Endometrium (tissue), 2 donors: Measurements from ENCODE around the gene RPA3.
A peak's percentile ranks its signal among the peaks of the same experiment; 100 is the strongest.

Experiments
- FAIRE-seq: peaks from 2 replicates; lab custom pipeline; 2012; peaks lifted over from hg19 to GRCh38; lab: Jason Lieb, UNC
- donor health status: control.
- donor health status: control.

Gene RPA3

GRCh38 chr7:7718492-7718891, at the start of gene RPA3:
TSS of gene RPA3 (minus strand) at chr7:7718607. CDS start at chr7:7640418, 78,189 bp downstream.
- FAIRE-seq: no peak

GRCh38 chr7:7766671-7767070, 48.3 kb upstream of the RPA3 start:
- FAIRE-seq: peak; percentile 37

DNA sequence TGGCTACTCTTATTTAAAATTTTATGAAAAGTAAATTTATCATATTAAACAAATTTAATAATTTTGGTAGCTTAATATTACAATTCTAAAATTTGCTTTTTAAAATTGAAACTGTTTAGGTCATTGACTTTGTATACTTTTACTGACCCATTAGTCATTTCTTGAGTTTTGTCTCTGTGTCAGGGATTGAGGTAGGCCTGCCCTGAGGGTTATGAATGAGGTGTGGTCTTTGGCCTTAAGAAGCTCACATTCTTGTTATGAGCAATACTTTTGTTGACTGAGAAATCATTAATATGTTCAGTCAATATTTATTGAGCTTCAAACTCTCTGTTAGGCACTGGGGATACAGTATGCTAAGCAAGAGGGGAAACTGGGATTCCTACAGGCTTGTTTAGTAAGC, 47.0 kb upstream of the RPA3 start:
- no peak for FAIRE-seq

GRCh38 chr7:7764520-7765396, 46.4 kb upstream of the RPA3 start:
- no peak for FAIRE-seq

DNA sequence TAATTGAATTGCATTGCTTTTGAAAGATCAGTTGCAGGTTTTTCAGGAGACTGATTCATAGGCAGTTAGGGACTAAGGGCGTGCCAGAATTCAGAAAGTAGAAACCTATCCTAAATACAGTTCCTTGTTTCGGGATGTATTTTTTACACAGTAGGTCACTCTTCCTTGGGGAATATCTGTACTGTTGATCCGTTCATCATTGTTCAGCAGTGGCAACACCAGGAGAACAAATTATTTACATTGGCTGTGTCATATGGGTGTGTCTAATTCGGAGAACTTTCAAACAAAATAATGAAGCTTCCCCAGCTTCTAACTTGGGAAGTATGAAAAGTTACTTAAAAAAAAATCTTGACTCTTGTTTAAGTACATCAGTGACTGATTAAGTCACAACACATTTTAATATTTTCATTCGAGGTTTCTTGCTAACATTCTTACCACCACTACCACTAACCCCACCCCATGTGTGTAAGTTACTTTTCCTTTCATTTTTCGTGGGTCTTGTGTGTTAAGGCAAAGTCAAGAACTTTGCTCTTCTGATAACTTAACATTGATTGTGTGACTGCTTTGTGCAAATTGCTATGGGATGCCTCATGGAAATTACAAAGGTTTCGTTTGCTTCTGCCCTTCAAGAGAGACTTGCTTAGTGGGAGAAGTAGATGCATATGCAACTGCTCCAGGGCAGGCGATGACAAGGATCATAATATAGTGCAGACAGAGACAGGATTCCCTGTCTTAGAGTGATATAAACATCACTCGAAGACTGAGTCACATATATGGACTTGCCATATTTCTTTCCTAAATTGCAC, 43.8 kb upstream of the RPA3 start:
- peak; percentile 12 for FAIRE-seq

- FAIRE-seq: peak; percentile 63
Measured at GRCh38 chr7:7761340-7761973, 43.0 kb upstream of the RPA3 start.

- FAIRE-seq: no peak
Measured at GRCh38 chr7:7757576-7757975, 39.2 kb upstream of the RPA3 start.

GRCh38 chr7:7756577-7756976, 38.2 kb upstream of the RPA3 start:
- no peak for FAIRE-seq

GRCh38 chr7:7751243-7752092, 33.1 kb upstream of the RPA3 start:
- FAIRE-seq: no peak

- no peak for FAIRE-seq
Measured at GRCh38 chr7:7750571-7751242, 32.3 kb upstream of the RPA3 start.

DNA sequence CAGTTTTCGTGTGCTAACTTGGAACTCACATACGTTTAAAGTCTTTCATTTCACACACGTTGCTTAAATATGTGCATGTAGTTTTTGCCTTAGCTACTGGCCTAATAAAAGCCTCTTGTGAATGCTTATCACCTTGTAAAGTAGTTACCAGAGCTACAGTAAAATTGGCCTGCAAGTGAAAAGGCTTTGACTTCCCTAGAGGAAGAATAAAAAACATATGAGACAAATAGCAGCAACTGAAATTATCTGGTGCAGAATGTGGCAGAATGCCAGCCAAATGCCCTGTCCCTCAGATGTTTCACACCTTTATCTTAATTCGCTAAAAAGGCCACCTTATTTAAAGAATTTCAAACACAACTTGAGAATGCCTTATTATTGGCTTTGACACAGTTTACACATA, 28.1 kb upstream of the RPA3 start:
- no peak for FAIRE-seq

GRCh38 chr7:7745966-7746365, 27.6 kb upstream of the RPA3 start:
- FAIRE-seq: no peak

- no peak for FAIRE-seq
Measured at GRCh38 chr7:7745258-7745657, 26.9 kb upstream of the RPA3 start.

DNA sequence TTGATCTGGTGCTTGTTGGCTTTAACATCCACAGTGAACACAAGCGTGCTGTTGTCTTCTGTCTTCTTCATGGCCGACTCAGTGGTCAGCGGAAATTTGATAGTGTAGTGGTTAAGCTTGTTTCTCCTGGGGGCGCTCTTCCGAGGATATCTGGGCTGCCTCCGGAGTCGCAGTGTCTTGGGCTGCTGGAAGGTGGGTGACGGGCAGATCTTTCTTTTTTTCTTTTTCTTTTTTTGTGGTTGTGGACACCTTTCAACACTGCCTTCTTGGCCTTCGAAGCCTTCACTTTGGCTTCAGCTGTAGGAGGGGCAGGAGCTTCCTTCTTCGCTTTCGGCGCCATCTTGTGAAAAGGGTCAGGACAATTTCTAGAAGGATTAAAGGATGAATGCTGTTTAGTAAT, 23.8 kb upstream of the RPA3 start:
- no peak for FAIRE-seq

- FAIRE-seq: no peak
Measured at GRCh38 chr7:7740037-7740355, 21.6 kb upstream of the RPA3 start.

DNA sequence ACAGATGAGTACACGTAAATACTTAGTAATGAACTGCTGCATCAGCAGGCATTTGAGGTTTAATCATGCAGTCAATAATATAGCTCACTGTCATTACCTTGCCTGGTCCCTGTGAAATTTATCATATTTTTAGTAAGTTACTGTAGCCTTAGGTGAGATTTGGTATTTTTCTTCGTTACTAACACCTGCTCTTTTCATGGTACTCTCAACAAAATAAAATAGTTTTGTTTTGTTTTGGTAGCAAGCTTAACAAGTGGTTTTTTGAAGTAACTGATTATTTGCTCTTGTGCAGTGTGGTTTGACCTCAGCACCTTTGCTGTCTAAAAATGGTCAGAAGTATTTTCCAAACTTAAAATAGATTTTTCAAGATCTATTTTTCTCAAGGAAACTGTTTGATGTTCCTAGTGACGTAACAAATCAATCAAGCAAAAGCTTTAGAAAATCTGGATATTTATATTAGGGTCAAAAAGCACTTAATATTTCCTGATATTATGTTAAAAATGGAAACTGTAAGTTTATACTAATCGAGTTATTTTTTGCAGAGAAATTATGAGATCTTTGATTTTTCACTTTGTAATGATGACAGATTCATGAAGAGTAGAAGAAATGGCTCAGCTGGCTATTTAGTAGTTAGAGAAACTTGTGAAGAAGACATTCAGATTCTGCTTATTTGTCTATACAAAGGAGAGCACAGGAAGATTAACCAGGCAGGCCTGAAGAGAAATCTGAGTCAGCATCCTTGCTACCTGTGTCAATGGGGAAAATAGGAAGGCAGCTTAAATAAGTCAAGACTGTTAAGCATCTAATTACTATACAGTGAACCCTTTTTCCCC, 21.0 kb upstream of the RPA3 start:
- FAIRE-seq: no peak

GRCh38 chr7:7738622-7739021, 20.2 kb upstream of the RPA3 start:
- no peak for FAIRE-seq

- no peak for FAIRE-seq
Measured at GRCh38 chr7:7738177-7738576, 19.8 kb upstream of the RPA3 start.

DNA sequence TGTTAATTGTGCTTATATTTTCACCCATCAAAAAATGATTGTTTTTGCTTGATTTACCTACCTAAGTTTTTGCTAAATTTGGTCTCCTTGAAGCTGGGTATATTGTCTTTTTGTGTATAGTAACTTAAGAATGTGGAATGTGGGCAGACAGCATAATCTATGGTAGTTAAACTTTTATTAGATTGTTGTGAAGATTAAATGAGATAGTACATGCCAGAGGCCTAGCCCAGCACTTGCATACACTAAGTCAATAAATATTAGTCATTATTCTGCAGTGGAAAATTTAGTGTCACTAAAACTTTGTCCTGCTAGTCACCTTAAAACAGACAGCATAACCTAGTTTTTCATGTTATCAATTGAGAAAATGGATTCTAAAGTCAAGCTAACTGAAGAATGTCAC, 19.3 kb upstream of the RPA3 start:
- no peak for FAIRE-seq

GRCh38 chr7:7736671-7737070, 18.3 kb upstream of the RPA3 start:
- no peak for FAIRE-seq
